GM19099 (cell line): ENCODE data around the gene SH3GL3.

Experiments
- POLR2A ChIP-seq: IDR thresholded peaks from 3 replicates; pipeline ENCODE4 v1.6.1; 2011; ENCODE audit warnings: low read depth; ENCODE audit not compliant: insufficient read length; ENCODE audit errors: extremely low read depth

Gene SH3GL3

DNA sequence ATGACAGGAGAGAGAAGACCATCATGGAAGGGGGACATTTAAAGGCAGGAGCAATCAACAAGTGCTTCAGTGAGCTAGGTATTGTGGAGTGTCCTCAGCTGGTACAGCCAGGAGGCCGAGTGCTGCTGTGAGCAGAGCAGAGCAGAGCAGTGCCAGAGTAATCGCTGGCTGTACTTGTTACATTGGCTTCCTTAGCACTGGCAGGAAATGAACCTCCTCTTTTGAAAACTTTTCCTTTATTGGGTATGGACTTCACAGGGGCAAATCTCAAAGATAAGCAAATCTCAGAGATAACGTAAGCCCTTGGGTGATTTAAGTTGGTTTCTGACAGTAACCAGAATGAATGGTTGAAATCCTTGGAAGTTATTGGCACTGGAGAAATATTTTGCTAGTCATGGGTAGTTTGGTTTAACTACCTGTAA lies 2.1 kb downstream of the SH3GL3 start:
- no peak for TF ChIP-seq POLR2A

DNA sequence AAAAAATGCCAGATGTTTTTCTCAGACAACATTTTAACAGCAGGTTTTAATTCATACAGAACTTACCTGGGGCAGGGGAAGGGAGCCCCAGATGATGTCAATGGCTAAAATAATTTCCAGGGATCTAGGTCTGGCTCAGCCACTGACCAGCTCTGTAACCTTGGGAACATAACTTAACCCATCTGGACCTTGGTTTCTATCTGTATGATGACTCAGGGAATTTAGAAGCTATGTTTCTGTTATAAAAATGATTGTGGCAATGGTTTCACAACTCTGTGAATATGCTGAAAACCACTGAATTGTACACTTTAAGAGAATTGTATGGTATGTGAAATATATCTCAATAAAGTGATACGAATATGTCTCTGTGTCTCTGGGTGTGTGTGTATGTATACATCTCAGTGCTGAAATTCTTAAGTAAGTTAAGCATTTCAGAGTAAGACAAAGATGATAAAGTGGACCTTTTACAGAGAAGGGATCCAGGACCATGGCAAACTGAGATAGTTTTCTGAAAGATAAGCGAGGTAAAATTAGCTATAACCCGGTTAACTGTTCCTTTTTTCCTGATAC lies 2.9 kb downstream of the SH3GL3 start:
- TF ChIP-seq POLR2A, result no peak

DNA sequence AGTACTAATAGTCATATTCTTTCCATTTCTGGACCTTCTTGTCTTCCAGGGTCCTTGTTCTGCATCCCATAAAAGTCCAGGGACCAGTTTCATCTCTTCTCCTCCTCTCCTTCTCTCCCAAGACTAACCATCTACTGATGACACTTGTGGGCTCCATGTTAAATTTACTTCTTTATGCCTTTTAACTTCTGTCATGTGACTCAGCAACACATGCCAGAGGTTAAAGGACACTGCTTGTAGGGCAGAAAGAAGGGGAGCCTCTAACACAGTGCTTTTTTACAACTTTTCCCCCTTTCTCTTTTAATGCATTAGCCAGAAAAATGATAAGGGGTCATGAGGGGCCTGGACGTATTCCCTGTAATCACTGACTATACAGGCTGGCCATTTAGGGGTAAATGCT lies 10.0 kb downstream of the SH3GL3 start:
- TF ChIP-seq POLR2A, result no peak

DNA sequence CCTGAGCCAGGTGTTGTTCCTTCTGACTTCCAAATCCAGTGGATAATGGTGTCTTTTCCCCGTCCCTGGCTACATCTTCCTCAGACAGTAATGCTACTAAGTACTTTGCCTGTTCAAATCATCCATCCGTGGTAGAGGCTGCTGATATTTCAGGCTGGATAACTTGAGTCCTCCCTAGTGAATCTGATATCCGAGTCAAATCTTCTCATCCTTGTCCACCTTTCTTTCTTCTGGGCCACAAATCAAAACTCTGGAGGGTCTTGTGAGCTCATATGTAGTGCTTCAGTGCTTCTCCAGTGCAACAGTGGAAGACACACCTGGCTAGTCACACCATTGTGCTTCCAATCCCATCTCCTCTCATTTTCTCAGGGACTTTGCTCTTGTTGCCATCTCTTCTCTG lies 11.2 kb downstream of the SH3GL3 start:
- TF ChIP-seq POLR2A, result no peak

DNA sequence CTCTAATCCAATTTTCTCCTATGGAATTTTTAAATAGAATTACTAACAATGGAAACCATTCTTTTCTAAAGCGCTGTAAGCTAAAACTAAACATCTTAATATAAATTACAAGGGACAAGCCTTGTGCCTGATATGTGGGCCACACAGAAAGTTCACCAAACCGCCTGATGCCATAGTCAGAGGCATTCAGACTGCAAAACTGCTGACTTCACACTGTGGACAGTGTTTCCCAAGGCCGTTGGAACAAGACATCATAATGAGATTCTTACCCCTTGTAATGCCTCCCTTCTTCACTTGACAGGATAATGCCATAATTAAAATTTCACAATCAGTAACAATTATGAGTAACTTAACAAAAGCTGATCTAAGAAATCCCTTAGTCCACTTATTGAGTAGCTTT lies 14.9 kb downstream of the SH3GL3 start:
- TF ChIP-seq POLR2A, result no peak

DNA sequence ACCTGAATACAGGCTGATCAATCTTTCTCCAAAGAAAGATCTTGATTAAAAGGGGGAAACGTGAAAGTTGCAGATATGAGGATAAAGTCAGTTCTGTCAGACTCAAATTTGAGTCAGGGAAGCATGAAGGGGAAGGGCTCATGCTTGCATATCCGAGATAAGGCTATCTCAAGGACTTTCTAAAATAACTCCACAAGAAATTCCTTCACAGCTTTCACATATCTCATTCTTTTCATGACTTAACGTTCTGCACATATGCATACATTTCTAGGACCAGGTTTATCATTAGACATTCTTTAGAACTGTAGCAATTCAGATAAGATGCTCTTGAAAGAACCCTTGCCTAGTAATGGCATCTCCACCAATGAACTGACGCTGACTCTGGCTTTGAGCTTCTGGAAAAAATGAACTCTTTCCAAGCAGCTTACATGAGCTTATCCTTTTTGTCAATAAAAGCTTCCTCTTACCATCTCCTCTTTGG lies 15.9 kb downstream of the SH3GL3 start:
- TF ChIP-seq POLR2A, result no peak

DNA sequence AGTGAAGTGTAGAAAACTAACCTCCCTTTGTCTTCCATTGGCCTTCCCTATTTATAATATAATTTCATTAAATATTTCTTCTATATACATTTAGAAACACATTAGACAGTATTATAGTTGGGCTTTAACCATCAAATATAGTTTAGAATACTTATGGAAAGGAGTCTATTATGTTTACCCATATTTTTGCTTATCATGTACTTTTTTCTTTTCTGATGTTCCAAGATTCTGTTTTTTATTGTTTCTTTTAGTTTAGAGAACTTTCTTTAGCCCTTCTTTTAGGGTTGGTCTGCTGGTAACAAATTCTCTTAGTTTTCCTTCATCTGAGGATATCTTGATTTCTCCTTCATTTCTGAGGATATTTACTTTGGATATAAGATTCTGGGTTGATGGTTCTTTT lies 23.7 kb downstream of the SH3GL3 start:
- no peak for TF ChIP-seq POLR2A

DNA sequence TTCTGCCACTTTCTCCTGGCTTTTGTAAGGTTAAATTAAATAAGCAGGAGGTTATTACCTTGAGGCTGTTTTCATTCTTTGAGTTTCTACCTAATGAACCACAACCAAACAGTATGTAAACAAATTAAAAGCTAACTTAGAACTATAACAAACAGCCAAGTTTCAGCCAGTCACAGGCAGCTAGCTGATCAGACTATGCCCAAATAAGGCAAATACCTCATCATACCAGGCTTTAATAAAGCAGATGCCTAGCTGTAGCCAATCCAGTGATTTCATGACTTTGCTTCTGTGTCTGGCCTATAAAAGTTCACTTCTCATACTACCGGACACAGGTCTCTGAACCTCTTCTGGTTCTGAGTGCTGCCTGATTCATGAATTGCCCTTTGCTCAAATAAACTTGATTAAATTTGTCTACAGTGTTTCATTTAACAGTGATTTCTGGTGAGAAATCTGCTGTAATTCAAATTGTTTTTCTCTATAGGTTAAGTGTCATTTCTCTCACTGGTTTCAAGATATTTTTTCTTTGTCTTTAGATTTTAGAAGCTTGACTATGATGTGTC lies 24.2 kb downstream of the SH3GL3 start:
- TF ChIP-seq POLR2A, result no peak

DNA sequence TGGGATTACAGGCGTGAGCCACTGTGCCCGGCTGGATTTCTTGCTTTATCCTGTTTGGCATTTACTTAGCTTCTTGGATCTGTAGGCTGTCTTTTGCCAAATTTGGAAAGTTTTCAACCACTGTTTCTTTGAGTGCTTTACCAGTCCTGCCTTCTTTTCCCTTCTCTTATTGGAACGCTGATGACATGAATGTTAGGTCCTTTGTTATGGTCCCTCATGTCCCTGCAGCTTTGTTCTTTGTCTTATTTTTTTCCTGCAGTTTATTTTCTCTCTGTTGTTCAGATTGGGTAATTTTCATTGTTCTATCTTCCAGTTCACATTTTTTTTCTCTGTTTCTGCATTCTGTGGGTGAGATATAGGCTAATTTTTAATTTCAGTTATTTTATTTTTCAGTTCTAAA lies 25.0 kb downstream of the SH3GL3 start:
- no peak for TF ChIP-seq POLR2A

DNA sequence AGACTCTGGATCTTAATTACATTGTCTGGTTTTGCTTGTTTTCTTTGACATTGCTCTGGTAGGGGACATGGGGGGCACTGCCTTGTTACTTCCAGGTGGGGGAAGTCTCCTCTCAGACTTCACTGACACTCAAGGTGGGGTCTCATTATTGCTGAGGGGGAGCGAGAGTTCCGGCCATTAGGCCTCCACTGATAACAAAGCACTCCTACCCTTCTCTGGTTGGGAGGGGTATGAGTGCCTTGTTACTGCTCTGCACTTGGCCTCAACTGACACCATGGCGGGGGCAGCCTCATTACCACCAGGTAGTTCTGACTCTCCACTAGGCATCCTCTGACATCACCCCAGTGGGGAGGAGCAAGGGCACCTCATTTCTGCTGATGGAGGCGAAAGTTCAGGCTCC lies 25.7 kb downstream of the SH3GL3 start:
- TF ChIP-seq POLR2A, result no peak

DNA sequence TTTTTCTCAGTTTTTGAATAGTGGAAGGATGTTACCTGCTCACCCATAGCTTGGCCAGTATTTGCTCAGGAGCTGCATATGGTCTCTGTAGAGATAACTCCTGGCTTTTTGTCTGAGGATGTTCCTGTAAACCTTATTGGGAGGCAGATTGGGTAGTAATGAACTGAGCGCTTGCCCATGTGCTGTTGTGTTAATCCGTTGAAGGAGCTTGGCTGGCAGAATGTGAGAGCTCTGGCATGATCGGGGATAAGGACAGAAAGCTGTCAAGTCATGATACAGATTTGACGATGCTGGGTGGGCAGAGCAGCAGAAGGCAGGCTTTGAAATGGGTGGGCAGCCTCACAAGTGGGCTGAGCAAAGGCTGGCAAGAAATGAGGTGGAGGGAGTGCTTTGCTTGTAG lies 27.4 kb downstream of the SH3GL3 start:
- no peak for TF ChIP-seq POLR2A

DNA sequence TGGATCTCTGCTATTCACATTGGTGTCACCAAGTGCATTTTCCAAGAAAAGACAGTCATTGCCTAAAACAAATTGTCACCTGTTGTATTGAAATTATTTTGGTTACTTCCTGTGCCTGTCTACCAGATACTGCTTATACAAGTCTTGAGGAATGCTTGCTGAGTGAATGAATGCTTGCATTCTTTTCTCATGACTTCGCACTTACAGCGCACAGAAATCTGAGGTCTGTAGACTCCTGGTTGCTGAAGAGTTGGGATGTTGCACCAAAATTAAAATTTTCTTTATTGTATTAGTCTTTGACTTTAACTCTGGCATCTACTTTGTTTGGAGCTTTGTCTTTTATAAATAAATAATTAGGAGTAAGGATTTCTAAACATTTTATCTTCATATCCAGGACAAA lies 28.4 kb downstream of the SH3GL3 start:
- TF ChIP-seq POLR2A, result no peak

DNA sequence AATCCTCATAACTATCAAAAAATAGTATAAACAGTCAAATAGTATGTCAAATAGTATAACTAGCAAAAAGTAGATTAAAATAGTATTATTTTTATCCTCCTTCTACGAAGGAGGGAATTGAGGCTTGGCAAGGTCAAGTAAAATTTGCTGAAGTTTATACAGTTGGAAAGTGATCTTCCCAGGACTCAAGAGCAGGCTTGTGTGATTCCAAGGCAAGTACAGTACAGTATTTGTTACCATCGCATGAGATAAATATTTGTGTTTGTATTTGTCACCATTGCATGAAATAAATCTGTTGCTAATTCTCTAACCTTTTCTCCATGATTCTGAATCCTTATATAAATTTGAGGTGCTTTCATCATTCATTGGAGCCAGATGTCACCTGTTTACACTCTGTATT lies 28.9 kb downstream of the SH3GL3 start:
- TF ChIP-seq POLR2A, result no peak

DNA sequence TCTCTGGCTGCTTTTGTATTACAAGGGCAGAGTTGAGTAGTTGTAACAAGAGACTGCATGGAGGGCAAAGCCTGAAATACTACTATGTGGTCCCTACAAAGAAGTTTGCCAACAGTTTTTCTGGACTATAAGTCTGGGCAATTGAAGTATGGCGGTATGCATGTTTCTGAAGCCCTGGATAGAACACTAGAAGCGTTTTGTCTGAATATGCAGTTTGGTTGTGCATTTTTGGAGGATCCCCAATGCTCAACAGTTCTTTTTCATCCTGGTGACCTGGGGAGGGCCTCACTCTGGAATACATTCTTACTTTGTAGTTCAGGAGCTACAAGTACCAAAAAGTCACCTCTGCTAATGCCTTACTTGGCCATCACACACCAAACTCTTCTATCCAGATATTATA lies 29.6 kb downstream of the SH3GL3 start:
- TF ChIP-seq POLR2A, result no peak

DNA sequence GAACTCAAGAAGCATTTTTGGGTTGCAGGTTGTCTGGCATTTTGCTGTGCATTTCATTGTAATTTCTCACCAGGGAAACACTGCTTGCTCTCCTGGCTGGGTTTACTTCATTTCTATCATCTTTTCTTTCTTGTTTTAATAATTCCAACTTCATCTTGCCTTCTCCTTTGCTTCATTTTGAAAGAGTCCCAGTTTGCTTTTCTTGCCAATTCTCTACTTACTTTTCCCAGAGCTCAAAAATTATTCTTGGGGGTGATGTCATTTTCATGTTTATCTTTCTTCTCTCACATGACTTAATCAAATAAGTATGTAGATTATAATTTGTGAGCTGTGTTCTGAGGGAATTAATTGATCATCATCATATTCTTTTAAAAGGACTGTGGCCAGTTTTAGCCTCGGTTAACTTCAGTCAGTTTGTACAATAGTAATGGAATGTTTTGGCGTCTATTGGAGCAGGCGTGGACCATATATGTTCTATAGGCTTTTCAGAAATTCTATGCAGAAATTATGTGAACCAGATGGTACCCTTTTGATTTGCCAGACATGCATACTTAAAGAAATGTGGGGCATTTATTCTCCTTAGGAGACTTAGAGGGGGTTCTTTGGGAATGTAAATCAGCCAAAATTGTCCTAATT lies 30.1 kb downstream of the SH3GL3 start:
- TF ChIP-seq POLR2A, result no peak

DNA sequence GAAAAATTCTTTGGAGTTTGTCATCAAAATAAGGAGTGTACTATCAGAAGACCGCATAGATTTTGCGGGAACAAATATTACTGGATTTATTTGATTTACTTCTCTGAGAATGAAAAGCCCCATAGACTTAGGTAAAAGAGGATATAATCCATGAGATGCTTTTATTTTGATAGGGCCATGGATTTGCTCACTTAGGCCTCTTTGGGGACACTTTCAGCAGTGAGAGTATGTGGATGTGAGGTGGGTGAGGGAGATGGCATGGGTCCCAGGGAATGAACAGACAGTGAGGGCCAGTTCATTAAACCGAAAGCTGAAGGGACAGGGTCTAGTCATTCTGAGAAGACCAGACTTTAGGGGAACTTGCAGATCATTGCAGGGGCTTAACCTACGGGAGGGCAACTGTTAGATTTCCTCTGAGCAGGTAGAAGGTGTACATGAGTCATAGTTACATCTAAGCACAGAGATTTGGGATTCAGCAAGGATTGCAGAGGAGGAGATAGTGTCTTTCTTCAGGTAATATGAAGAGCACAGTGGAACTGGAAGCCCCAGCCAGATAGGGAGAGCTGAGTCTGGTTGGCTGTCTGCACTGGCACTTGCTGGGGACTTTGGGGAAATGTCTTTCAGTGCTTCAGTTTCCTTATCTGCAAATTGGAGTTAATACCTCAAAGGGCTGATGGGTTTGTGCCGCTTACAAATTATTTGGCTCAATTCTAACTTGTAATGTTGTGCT lies 30.8 kb downstream of the SH3GL3 start:
- TF ChIP-seq POLR2A, result no peak
